Stomach (tissue), 4 donors: Measurements from ENCODE around the gene IFITM10.

Experiments used
- EP300 ChIP-seq: sonication (generic); formaldehyde crosslinking; IDR thresholded peaks from one replicate; pipeline ENCODE4 v1.6.1; 2017; ENCODE audit warnings: antibody characterized with exemption
- POLR2A ChIP-seq, 4 donors: fragments of 450-650 bp; IDR thresholded peaks; one replicate each; pipeline ENCODE4 v1.6.1; 2016; ENCODE audit warnings: antibody characterized with exemption in 4 of 4, control low read depth in 2 of 4, mild to moderate bottlenecking in 1 of 4, moderate library complexity in 1 of 4
- POLR2AphosphoS5 ChIP-seq, 3 donors: sonication (generic); formaldehyde crosslinking; IDR thresholded peaks; one replicate each; pipeline ENCODE4 v1.6.1; 2016; ENCODE audit warnings: antibody characterized with exemption in 3 of 3
- TF ChIP-seq, protein P1 (sequence below), 7 experiments: fragments of 450-650 bp in 4 of 7; fragments of 200-600 bp in 3 of 7; sonication (generic) in 3 of 7; IDR thresholded peaks; one replicate each; pipeline ENCODE4 v1.5.1; 2016 to 2019; ENCODE audit warnings: antibody characterized with exemption in 7 of 7, control low read depth in 2 of 7, mild to moderate bottlenecking in 1 of 7

DNA sequence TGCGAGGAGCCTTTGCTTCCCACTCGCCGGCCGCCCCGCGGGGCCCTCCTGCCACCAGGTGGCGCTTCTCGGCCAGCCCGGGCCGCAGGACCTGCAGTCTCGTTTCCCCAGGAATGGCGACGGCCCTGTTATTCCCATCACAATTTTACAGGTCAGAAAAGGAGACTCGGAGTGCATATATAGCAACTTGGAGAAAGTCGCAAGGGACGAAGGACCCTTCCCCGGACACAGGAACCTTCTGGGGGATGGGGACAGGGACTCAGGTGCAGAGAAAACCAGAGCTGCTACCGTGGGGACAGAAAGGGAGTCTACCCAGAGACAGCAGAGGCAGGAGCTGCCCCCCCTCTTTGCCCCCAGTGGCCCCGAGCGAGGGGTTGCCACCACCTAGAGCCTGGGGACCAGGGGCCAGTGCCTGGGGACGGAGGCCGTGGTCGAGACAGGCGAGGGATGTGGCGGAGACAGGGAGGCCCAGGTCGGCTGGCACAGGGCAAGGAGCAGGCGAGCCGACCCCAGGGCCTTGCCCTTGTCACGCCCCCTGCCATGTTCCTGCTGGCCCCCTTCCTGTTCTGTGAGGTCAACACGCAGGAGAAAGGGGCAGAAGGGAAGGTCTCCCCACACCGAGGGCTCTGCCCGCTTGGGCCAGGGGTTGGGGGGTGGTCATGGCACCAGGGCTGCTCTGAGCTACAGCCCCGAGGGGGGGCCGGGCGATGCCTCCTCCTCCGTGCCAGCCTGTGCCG is 56.9 kb downstream of the IFITM10 start:
- TF ChIP-seq, protein P1, sequence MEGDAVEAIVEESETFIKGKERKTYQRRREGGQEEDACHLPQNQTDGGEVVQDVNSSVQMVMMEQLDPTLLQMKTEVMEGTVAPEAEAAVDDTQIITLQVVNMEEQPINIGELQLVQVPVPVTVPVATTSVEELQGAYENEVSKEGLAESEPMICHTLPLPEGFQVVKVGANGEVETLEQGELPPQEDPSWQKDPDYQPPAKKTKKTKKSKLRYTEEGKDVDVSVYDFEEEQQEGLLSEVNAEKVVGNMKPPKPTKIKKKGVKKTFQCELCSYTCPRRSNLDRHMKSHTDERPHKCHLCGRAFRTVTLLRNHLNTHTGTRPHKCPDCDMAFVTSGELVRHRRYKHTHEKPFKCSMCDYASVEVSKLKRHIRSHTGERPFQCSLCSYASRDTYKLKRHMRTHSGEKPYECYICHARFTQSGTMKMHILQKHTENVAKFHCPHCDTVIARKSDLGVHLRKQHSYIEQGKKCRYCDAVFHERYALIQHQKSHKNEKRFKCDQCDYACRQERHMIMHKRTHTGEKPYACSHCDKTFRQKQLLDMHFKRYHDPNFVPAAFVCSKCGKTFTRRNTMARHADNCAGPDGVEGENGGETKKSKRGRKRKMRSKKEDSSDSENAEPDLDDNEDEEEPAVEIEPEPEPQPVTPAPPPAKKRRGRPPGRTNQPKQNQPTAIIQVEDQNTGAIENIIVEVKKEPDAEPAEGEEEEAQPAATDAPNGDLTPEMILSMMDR (IDR thresholded peaks at IDR 0.05): peak in 5 of 7 experiments; percentile 63 to 91 (median 90)
- TF ChIP-seq POLR2A (IDR thresholded peaks at IDR 0.05) (no peak), POLR2AphosphoS5 (IDR thresholded peaks at IDR 0.05) (no peak), EP300 (no peak)
